Kidney glomerular epithelial cell (primary cell): Measurements from ENCODE around the gene SLC17A9.
"Not testable (repeated sequence)": the region's sequence is repeated elsewhere in the genome, so short reads cannot be mapped to it uniquely, and the experiment has no call there.

Experiments
- DNase-seq: peaks from one replicate; lab custom pipeline; 2025; lab: John Stamatoyannopoulos, UW

Gene SLC17A9

DNA sequence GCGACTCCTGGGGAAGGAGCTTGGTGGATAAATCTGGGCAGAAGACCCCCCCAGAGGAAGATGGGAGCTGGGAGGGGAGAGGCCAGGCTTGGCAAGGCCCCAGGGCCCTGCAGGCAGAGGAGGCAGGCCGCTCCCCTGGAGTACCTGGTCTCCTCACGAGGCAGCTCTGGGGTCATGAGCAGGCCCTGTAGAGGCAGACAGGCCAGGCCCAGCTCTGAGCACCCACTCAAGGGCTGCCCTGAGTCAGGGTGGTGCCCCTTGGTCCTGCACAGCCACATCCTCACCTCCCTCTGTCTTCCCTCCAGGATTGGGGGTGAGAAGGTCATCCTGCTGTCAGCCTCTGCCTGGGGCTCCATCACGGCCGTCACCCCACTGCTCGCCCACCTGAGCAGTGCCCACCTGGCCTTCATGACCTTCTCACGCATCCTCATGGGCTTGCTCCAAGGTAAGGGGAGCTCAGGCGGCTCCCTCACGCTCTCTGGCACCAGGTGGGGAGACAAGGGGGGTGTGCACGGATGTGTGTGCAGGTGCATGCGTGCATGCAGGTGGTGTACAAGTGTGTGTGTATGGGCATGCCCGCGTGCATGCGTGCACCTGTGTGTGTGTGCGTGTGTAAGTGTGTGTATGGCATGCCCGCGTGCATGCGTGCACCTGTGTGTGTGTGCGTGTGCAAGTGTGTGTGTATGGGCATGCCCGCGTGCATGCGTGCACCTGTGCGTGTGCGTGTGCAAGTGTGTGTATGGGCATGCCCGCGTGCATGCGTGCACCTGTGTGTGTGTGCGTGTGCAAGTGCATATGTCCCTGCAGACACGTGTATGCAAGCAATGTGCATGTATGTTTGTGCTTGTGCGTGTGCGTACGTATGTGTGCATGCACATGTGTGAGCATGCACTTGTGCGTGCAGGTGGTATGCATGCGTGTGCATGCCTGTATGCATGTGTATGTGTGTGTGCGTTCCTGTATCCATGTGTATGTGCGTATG is 4.9 kb downstream of the SLC17A9 start:
- DNase-seq = no peak

DNA sequence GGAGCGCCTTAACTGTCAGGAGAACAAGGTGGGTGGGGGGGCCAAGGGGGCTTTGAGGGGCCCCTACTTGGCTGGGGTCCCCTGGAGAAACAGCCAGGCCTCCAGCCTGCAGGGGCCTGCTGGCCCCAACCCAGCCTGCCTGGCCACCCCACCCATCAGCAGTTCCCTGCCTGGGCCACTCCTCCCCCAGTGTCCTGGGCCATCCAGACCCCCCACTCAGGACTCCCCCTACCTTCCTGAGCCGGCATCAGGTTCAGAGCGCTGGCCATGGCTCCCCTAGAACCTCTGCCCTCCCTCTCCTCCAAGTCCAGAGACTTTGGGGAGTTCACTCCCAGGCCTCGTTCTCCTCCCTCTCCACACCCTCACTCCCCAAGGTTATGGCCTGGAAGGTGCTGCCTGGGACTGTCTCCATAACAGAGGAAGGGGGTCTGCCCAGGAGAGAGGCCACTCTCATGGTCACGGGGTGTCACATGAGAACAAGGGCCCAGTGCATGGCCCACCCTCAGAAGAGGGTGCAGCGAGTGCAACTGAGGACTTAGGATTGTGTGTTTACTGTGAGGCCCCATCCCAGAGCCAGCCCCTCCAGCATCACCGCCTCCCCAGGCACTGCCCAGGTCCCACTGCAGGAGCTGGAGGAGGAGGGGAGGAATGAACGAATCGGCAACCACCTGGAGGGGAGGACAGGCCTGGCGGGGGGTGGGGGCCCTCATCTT is 6.0 kb downstream of the SLC17A9 start:
- no peak for DNase-seq

DNA sequence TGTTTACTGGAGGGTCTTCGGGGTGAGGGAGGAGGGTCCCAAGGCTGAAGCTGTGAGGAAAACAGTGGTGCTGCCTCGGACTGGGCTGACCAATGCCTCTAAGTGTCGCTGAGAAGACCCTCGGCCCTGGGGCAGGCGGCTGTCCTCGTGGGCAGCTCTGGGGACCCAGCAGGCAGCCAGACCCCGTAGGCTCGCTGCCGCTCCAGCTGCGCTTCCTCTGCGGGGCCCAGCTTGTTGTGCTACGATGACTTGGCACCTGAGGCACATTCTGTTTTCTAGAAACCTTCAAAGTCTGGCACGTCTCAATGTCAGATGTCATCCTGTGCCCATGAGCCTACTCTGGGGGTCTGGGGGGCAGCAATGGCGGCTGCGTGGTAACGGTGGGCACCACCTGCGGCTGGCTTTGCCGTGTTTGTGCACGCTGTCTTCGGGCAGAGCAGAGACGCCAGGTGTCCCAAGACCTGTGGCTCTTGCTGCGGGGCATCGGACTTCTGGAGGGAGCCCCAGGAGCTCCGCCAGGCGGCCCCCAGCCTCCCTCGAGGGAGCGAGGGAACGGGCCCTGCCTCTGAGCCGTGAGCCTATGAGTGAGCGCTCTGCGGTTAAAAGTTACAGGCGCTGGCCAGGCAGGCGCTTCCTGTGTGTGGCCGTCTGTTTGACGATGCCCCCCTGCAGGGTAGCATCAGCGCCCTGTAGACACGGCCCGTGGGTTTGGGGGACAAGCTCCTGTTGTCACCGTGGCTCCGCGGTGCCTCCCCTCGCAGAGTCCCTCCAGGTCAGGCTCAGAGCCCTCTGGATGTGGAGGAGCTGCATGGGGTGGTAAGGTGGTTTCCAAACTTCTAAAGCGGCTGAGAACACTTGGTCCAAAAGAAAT is 6.8 kb downstream of the SLC17A9 start:
- DNase-seq = no peak

DNA sequence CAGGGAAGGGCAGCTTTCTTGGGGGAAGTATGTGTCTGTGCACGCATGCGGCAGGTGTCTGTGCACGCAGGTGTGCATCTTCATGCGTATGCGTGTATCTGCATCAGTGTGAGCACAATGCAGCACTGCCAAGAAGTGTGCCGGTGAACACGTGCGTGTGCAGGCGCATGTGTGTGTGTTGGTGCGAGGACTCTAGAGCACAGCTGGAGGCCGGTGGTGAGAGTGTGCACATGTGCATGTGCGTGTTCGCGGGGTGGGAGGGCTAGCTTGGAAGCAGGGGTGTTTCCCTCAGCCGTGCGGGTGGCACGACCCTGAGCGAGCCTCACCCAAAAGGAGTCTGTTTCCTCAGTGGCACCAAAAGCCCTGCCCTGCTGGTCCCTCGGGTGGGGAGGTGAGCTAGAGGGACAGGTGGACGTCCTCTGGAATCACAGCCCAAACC is 7.5 kb downstream of the SLC17A9 start:
- DNase-seq = no peak

DNA sequence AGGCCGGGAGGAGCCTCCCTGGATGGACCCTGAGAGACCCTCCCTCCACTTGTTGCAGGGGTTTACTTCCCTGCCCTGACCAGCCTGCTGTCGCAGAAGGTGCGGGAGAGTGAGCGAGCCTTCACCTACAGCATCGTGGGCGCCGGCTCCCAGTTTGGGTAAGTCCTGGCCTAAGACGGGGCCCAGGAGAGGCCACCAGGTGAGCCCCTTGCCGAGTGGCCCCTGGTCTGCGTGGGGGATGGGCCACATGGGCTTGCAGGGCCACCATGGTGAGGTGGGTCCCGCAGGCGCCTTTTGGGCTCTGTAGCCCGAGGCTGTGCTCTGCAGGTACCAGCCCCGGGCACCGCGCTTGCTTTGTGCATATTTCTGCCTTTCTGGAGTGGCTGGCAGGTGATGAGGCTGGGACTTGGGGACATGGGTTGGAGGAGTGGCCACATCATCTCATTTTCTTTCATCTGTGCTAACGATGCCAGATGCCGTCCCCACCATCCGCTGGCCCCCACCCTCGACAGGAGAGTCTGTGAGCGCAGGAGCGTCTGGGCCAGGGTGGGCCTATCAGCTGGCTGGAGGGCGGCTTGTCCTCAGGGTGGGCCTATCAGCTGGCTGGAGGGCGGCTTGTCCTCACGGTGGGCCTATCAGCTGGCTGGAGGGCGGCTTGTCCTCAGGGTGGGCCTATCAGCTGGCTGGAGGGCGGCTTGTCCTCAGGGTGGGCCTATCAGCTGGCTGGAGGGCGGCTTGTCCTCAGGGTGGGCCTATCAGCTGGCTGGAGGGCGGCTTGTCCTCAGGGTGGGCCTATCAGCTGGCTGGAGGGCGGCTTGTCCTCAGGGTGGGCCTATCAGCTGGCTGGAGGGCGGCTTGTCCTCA is 8.2 kb downstream of the SLC17A9 start:
- DNase-seq = not testable (repeated sequence)

DNA sequence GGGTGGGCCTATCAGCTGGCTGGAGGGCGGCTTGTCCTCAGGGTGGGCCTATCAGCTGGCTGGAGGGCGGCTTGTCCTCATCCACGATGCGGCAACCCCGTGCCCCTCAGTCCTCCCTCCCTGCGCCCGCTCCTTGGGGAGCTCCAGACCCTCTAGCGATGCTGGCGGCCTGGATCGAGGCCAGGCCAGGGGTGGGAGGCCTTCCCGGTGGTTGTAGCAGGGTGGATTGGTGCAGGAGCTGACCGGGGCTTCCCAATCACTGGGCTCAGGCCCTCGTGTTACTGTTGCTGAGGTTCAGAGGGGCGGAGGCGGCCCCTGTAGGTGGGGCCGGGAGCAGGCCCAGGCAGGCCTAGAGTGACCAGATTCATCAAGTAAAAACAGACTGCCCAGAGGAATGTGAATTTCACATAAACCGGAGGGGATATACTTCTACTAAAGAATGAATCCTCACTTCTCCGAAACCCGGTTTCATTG is 8.8 kb downstream of the SLC17A9 start:
- DNase-seq = no peak

DNA sequence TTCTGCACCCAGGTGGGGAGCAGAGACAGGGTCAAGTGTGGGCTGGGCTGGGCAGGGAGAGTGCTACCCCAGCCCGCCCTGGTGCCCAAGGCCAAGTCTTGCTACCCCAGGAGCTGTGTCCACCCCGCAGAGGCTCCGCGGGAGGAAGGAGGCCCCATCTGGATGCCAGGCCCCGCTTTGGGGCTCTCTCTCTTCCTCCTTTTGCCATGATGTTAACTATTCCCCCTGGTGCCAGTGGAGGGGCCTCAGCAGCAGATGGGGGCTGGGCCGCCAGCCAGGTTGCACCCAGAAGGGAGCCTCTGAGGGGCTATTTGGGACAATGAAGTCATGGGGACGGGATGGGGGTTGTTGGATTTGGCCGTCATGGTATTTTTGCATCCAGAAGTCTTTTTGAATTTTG is 9.3 kb downstream of the SLC17A9 start:
- DNase-seq = no peak

DNA sequence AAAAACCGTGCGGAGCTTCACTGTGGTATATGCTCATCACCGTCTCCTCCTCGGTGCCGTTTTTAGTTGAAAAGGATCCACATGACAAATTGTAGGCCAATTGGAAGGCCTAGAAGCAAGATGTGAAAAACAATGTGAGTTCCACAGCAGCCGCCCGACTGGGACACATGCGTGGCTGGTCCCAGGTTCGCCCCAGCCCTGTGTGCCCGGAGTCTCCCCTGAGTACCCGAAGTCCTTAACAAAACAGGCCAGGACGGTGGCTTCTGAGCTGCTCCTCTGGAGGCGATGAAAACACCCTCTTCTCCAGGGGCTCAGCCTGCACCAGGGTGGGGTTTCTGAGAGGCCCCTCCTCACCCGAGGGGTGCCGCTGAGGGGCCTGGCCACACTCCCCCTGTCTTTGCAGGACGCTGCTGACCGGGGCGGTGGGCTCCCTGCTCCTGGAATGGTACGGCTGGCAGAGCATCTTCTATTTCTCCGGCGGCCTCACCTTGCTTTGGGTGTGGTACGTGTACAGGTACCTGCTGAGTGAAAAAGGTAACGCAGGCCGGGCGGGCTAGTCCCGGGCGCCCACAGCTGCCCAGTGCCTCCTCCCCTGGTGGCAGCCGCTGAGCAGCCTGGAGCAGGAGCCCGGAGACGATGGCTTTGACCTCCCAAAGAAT is 9.8 kb downstream of the SLC17A9 start:
- no peak for DNase-seq

DNA sequence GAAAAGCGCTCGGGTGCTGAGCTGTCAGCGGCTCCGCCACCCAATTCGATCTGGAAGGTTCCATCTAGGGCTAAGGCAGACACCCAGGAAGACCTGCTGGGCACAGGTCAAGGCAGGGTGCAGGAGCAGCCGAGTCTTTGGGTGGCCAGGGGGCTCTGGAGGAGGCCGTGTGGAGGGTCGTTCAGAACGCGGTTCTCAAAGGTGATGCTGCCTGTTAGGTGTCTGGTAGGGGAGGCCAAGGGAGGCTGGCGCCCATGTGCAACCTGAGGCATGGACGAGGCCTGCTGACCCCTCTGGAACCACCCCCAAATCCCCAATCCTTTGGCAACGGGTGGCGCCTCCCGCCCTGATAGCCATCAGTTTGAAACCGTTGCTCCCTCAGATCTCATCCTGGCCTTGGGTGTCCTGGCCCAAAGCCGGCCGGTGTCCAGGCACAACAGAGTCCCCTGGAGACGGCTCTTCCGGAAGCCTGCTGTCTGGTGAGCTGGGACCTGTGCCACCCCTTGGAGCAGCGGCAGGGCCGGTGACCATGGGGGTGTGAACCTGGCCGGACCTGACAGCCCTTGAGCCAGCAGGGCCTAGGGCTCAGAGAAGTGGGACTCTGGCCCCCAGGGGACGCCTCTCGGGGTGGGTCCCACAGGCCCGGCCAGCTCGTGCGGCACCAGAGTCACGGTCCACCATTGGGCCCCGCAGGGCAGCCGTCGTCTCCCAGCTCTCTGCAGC is 10.5 kb downstream of the SLC17A9 start:
- no peak for DNase-seq

DNA sequence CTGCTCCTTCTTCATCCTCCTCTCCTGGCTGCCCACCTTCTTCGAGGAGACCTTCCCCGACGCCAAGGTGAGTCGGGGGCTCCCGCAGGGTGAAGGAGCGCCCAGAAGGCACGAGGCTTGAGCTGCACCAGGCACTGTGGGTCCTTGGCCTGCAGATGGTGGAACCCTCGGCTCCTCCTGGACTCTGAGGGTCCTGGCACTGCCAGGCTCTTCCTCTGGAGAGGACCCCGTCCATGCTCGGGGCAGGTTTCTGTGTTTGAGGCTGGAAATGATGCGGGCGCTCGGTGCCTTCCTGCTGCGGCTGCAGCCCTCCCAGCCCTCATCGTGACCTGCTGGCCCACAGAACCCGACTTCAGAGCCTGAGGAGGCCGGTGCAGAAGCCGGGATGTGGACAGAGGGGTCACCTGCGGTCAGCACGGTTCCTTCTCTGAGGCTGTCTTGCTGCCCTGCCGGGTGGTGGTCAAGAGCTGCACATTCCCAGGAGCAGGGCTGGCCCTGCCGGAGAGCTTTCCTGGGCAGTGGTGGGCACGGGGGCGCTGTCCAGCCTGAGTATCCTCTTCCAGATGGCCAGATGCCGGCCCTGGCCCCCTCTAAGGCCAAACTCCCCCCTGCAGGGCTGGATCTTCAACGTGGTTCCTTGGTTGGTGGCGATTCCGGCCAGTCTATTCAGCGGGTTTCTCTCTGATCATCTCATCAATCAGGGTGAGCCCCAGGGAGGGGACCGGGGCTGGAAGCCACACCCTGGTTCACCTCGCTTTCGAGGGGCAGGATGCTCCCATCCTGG is 11.3 kb downstream of the SLC17A9 start:
- no peak for DNase-seq

DNA sequence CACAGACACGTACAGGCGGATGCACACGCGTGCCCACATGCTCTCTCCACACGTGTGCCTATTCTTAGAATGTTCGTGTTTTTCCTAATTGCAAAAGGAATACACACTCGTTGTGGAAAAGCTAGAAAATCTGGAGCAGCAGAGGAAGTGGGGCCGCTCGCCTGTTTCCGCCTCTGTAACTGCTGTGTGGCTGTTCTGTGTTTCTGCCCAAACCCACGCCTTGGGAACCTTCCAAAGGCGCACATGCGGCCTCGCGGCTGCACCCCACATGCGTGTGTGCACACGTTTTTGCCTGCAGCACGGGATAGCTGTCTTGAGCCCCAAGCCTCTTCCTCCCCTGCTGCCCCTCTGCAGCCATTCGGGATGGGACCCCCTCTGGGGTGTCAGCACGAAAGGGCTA is 12.2 kb downstream of the SLC17A9 start:
- DNase-seq = no peak

DNA sequence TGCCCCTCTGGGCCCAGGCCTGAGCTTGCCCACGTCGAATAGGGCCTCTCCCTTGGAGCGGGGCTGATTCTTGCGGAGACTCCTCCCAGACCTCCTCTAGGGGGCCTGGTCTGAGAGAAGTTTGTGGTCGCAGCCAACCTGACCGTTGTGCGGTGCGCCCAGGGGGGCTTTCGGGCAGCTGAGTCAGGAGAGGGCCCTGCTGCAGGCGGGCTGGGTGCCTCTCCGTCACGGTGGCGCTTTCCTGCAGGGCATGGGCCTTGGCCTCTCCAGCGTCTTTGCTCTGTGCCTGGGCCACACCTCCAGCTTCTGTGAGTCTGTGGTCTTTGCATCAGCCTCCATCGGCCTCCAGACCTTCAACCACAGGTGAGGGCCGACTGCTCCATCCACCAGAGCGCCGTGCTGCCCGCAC is 12.9 kb downstream of the SLC17A9 start:
- no peak for DNase-seq

DNA sequence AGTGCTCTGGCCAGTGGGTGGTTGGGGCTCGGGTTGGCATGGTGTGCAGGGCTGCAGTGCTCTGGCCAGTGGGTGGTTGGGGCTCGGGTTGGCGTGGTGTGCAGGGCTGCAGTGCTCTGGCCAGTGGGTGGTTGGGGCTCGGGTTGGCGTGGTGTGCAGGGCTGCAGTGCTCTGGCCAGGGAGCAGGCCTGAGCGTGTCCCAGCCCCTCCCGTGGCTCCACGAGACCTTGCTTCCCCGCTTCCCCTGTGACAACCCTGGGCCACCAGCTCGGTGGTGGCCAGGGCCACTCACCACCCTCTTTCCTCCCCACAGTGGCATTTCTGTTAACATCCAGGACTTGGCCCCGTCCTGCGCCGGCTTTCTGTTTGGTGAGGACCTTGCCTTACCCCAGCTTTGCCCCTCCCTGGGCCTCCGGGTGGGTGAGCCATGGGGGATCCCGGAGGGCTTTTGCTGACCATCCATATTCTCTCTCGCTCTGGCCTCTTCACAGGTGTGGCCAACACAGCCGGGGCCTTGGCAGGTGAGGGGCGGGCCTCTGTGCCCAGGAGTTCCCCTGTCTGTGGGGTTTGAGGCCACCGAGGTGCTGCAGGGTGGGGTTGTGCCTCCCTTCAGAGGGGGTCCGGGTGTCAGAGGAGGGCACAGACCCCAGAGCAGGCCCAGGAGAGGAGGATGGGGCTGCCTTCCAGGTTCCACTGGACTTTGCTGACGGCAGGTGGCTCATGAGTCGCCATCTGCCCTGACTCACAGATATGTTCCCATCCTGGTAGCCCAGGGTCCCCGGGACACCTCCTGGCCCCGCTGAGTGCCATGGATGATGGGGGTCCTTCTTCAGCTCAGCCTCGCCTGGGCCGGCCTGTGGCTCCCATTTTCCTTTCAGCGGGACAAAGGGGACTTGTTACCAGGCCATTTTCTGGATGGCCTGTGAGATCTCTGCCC is 14.0 kb downstream of the SLC17A9 start:
- DNase-seq = no peak

DNA sequence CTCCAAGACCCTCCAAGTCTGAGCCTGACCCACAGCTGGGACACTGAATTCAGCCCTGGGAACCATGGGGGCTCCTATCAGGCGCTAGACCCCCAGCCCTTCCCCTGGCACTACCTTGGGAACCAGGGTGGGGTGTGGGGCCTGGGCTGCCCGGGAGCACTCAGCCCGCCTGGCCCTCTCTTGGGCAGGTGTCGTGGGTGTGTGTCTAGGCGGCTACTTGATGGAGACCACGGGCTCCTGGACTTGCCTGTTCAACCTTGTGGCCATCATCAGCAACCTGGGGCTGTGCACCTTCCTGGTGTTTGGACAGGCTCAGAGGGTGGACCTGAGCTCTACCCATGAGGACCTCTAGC is 14.6 kb downstream of the SLC17A9 start:
- DNase-seq = no peak

DNA sequence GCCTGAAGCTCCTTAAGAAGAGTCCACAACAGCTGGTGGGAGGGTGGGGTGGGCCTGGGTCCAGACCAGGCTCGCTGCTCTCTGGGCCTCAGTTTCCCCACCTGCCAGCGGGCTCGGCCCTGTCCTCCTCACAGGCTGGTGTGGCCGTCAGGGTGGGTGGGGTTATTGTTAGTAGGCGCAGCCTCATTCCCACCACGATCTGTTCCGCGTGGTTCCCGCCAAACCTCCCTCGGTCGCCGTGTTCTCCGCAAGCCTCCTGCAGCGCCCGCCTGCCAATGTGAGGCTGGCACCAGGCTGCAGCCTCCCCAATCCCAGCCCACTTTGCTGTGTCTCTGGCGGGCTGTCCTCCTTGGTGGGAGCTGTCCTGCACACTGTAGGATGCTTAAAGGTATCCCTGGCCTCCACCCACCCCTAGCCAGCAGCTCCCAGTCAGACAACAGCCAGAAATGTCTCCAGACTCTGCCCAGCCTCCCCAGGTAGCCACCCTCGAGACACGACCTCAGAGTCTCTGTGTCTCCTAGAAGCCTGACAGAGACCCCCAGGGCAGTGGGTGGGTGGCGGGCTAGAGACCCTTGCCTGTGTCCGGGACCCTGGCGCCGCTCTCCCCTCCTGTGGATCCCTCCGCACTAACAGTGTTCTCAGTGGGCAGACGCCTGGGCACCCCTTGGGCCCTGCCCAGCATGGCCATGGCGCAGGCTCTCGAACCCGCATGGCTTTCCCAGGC is 15.3 kb downstream of the SLC17A9 start:
- no peak for DNase-seq

DNA sequence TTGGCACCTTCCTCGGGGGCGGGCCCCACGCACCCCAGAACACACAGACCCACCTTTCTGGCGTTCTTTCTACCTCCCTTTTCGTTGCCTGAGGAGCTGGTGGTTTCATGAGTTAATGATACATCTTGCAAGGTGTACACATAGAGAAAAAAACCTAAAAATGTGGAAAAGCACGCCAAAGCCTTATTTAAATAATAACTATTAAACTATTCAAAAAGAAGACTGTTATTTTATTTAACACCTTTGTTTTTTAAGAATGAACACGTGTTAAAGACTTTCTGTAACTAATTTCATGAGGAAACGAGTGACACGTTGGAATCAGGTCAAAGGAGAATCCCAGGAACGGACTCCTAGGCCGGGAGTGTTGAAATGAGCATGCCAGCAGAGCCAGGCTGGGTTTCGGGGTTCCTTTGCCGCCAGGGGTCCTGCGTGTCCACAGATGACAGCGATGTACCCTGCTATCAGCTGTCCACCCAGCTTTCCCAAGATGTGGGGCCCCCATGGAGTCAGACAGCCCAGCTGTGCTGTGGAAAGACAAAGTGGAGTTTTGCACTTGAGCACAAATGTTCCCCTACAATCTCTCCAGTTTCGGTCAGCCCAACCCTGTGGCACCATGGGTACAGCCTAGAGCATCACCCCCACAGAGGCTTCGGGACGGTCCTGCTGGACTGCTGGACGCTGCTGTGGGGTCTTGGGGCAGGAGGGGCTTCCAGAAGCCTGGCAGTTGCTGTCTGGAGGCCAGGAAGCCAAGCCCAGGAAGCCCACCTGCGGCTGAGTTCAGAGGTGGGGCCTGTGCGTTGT is 16.1 kb downstream of the SLC17A9 start:
- DNase-seq = no peak
